HUES48 (cell line): ENCODE results near the gene NTM.
A peak's percentile ranks its signal among the peaks of the same experiment; 100 is the strongest.

Experiments
- H3K27ac ChIP-seq: one replicate; pipeline ENCODE4 v1.7.0; 2013; ENCODE audit warnings: low read depth, low read length, inconsistent platforms
- H3K27me3 ChIP-seq: 2 replicates; pipeline ENCODE4 v1.6.1; 2013; ENCODE audit warnings: mild to moderate bottlenecking, low read length; ENCODE audit not compliant: control insufficient read depth, insufficient read depth
- H3K36me3 ChIP-seq: 2 replicates; pipeline ENCODE4 v1.6.1; 2013; ENCODE audit warnings: low read length; ENCODE audit not compliant: control insufficient read depth, insufficient read depth
- H3K4me1 ChIP-seq: 2 replicates; pipeline ENCODE4 v1.6.1; 2013; ENCODE audit warnings: mild to moderate bottlenecking, low read length; ENCODE audit not compliant: control insufficient read depth, insufficient read depth
- H3K4me3 ChIP-seq: 2 replicates; pipeline ENCODE4 v1.5.1; 2013; ENCODE audit warnings: mild to moderate bottlenecking, low read depth, low read length
- H3K9ac ChIP-seq: 2 replicates; pipeline ENCODE4 v1.6.1; 2013; ENCODE audit warnings: mild to moderate bottlenecking, low read depth, low read length, moderate library complexity
- H3K9me3 ChIP-seq: 2 replicates; pipeline ENCODE4 v1.6.1; 2013; ENCODE audit warnings: low read length; ENCODE audit not compliant: control insufficient read depth, insufficient read depth

Gene NTM

GRCh38 chr11:131637469-131638175, 267.2 kb downstream of the NTM start:
- no peaks in the 10 kb centered on the region for H3K36me3 ChIP-seq
- no peak overlapping the region for H3K4me3 ChIP-seq
- H3K9ac ChIP-seq, result no peak overlapping the region
- peaks cover 20% of the 10 kb centered on the region for H3K4me1 ChIP-seq
- H3K27ac ChIP-seq, result no peak overlapping the region
- no peaks in the 10 kb centered on the region for H3K27me3 ChIP-seq
- H3K9me3 ChIP-seq, result no peaks in the 10 kb centered on the region

- no peaks in the 10 kb centered on the region for H3K27me3 ChIP-seq
- H3K4me3 ChIP-seq, result no peak overlapping the region
- H3K9me3 ChIP-seq, result no peaks in the 10 kb centered on the region
- H3K4me1 ChIP-seq, result peaks cover 24% of the 10 kb centered on the region
- no peak overlapping the region for H3K9ac ChIP-seq
- no peaks in the 10 kb centered on the region for H3K36me3 ChIP-seq
- H3K27ac ChIP-seq, result no peak overlapping the region
Observed at GRCh38 chr11:131638889-131639288, 268.5 kb downstream of the NTM start.

- no peaks in the 10 kb centered on the region for H3K27me3 ChIP-seq
- H3K9ac ChIP-seq, result no peak overlapping the region
- no peaks in the 10 kb centered on the region for H3K9me3 ChIP-seq
- peak overlapping the region; percentile 3 for H3K27ac ChIP-seq
- H3K4me1 ChIP-seq, result peaks cover 31% of the 10 kb centered on the region
- H3K4me3 ChIP-seq, result no peak overlapping the region
- H3K36me3 ChIP-seq, result no peaks in the 10 kb centered on the region
Observed at GRCh38 chr11:131640320-131640719, 269.9 kb downstream of the NTM start.

GRCh38 chr11:131642756-131643531, 272.5 kb downstream of the NTM start:
- peaks cover 27% of the 10 kb centered on the region for H3K4me1 ChIP-seq
- no peaks in the 10 kb centered on the region for H3K36me3 ChIP-seq
- H3K4me3 ChIP-seq, result no peak overlapping the region
- no peak overlapping the region for H3K9ac ChIP-seq
- no peaks in the 10 kb centered on the region for H3K27me3 ChIP-seq
- no peak overlapping the region for H3K27ac ChIP-seq
- no peaks in the 10 kb centered on the region for H3K9me3 ChIP-seq

GRCh38 chr11:131644204-131644795, 273.9 kb downstream of the NTM start:
- Histone ChIP-seq H3K9ac (no peak overlapping the region), H3K36me3 (no peaks in the 10 kb centered on the region), H3K27me3 (no peaks in the 10 kb centered on the region), H3K4me1 (peaks cover 27% of the 10 kb centered on the region), H3K9me3 (no peaks in the 10 kb centered on the region), H3K4me3 (no peak overlapping the region), H3K27ac (no peak overlapping the region)

GRCh38 chr11:131645237-131645636, 274.8 kb downstream of the NTM start:
- Histone ChIP-seq H3K27ac (no peak overlapping the region), H3K27me3 (no peaks in the 10 kb centered on the region), H3K9ac (no peak overlapping the region), H3K4me3 (no peak overlapping the region), H3K9me3 (no peaks in the 10 kb centered on the region), H3K36me3 (no peaks in the 10 kb centered on the region), H3K4me1 (peaks cover 23% of the 10 kb centered on the region)

GRCh38 chr11:131649856-131650255, 279.4 kb downstream of the NTM start:
- no peaks in the 10 kb centered on the region for H3K9me3 ChIP-seq
- no peaks in the 10 kb centered on the region for H3K27me3 ChIP-seq
- H3K36me3 ChIP-seq, result no peaks in the 10 kb centered on the region
- H3K4me1 ChIP-seq, result peaks cover 23% of the 10 kb centered on the region
- no peak overlapping the region for H3K9ac ChIP-seq
- no peak overlapping the region for H3K27ac ChIP-seq
- H3K4me3 ChIP-seq, result no peak overlapping the region

- Histone ChIP-seq H3K4me1 (peaks cover 32% of the 10 kb centered on the region), H3K27ac (no peak overlapping the region), H3K36me3 (no peaks in the 10 kb centered on the region), H3K9me3 (no peaks in the 10 kb centered on the region), H3K9ac (no peak overlapping the region), H3K4me3 (no peak overlapping the region), H3K27me3 (no peaks in the 10 kb centered on the region)
Observed at GRCh38 chr11:131652231-131652630, 281.8 kb downstream of the NTM start.

GRCh38 chr11:131653260-131653659, 282.8 kb downstream of the NTM start:
- no peak overlapping the region for H3K9ac ChIP-seq
- no peak overlapping the region for H3K4me3 ChIP-seq
- peak overlapping the region; percentile 23 for H3K27ac ChIP-seq
- no peaks in the 10 kb centered on the region for H3K27me3 ChIP-seq
- H3K4me1 ChIP-seq, result peaks cover 35% of the 10 kb centered on the region
- no peaks in the 10 kb centered on the region for H3K9me3 ChIP-seq
- no peaks in the 10 kb centered on the region for H3K36me3 ChIP-seq

- H3K4me1 ChIP-seq, result peaks cover 35% of the 10 kb centered on the region
- no peak overlapping the region for H3K27ac ChIP-seq
- no peaks in the 10 kb centered on the region for H3K36me3 ChIP-seq
- no peaks in the 10 kb centered on the region for H3K9me3 ChIP-seq
- no peak overlapping the region for H3K4me3 ChIP-seq
- no peaks in the 10 kb centered on the region for H3K27me3 ChIP-seq
- no peak overlapping the region for H3K9ac ChIP-seq
Observed at GRCh38 chr11:131654849-131655248, 284.4 kb downstream of the NTM start.
